Motor neuron (in vitro differentiated cells): ENCODE results near the gene ZNF629. TPM values are rescaled to one million over a fixed set of nuclear protein-coding genes. Genes with fewer than 3 reads are reported as not detected.

Source experiments
- ATAC-seq, 8 experiments: fragments of 200-7000 bp; cut with Tn5 transposase; replicated peaks in 6 of 8; 2 replicates each; pipeline ENCODE4 v1.8.0; 2021; ENCODE audit warnings: mild to moderate bottlenecking in 8 of 8, moderate library complexity in 8 of 8
- H3K27ac ChIP-seq, 2 donors: fragments of 250-450 bp; sonication (Bioruptor Pico); 2 replicates each; pipeline ENCODE4 v1.9.0; 2021; ENCODE audit warnings: antibody characterized with exemption in 2 of 2, mild to moderate bottlenecking in 2 of 2, moderate library complexity in 1 of 2
- H3K4me1 ChIP-seq, 2 donors: fragments of 250-450 bp; sonication (Bioruptor Pico); replicated peaks in 1 of 2; 2 replicates each; pipeline ENCODE4 v1.6.1; 2021; ENCODE audit warnings: antibody characterized with exemption in 2 of 2, mild to moderate bottlenecking in 2 of 2, moderate library complexity in 1 of 2
- H3K4me3 ChIP-seq, 5 donors: fragments of 250-450 bp; sonication (Bioruptor Pico); 2 replicates each; pipeline ENCODE4 v1.9.0; 2021; ENCODE audit warnings: antibody characterized with exemption in 5 of 5, mild to moderate bottlenecking in 5 of 5, moderate library complexity in 4 of 5
- WGBS, 10 experiments: fragments of 450-650 bp; shearing (Covaris generic); methylation state at CpG; one replicate each; pipeline ENCODE4 v1.0.0; 2022; 5-methylcytosine and 5-hydroxymethylcytosine counted together
- in situ Hi-C, 9 experiments: fragments of 400-800 bp; cut with MboI; loops; one replicate each; pipeline ENCODE4 v1.15.0; 2021; ENCODE audit warnings: low sequenced_read_pairs in 9 of 9, low pct_unique_long_range_greater_than_20kb in 2 of 9; ENCODE audit not compliant: unreplicated experiment in 9 of 9
- total RNA-seq, 8 experiments: library from RNA; unstranded; fragments of 300-600 nt; gene quantifications; 2 replicates each; pipeline versions ENCODE4 v1.2.3 to v1.2.4, GENCODE V29; 2022

Gene ZNF629
- total RNA-seq, 8 experiments from 2014 or later: 7.9 to 32.4 (median 21.1) TPM

- peak; percentile 32 to 64 (median 42) for ATAC-seq
- in situ Hi-C loops: no loop called here
- 0% methylated on average over 2 to 26 of the region's 64 CpGs; no CpG with 5 or more reads in 5 of the 10 experiments for WGBS, 10 experiments
- Histone ChIP-seq H3K4me3 (peak overlapping the region; percentile 69 to 92 (median 85)), H3K4me1 (peaks cover 15 to 18% of the 10 kb centered on the region in 2 donors), H3K27ac (peak overlapping the region; percentile 41 to 47)
Observed at GRCh38 chr16:30761427-30761927, 25.5 kb downstream of the ZNF629 start.

GRCh38 chr16:30760577-30761426, 26.2 kb downstream of the ZNF629 start:
- Histone ChIP-seq H3K4me1 (peaks cover 15 to 18% of the 10 kb centered on the region in 2 donors), H3K4me3 (peak overlapping the region; percentile 69 to 92 (median 85)), H3K27ac (peak overlapping the region; percentile 41 to 47)
- 14 to 100% (median 40%) methylated on average over 1 to 23 of the region's 26 CpGs; no CpG with 5 or more reads in 2 of the 10 experiments for WGBS, 10 experiments
- ATAC-seq: no peak
- in situ Hi-C loops: no loop called here

GRCh38 chr16:30760001-30760559, 26.9 kb downstream of the ZNF629 start:
- in situ Hi-C loops: no loop called here
- Histone ChIP-seq H3K27ac (no peak overlapping the region), H3K4me3 (peak overlapping the region in 1 of 5 donors; percentile 89), H3K4me1 (peaks cover 15 to 18% of the 10 kb centered on the region in 2 donors)
- 67 to 88% (median 84%) methylated on average over 1 to 7 of the region's 7 CpGs; no CpG with 5 or more reads in 6 of the 10 experiments for WGBS, 10 experiments
- ATAC-seq: no peak

GRCh38 chr16:30758988-30759491, 28.0 kb downstream of the ZNF629 start:
- ATAC-seq: no peak
- in situ Hi-C loops: loop anchor here in 1 of 9 experiments (10.0 kb wide), 1 partner anchor 54 kb away; no protein-coding TSS in a partner anchor
- Histone ChIP-seq H3K27ac (no peak overlapping the region), H3K4me3 (no peak overlapping the region), H3K4me1 (peaks cover 15 to 18% of the 10 kb centered on the region in 2 donors)
- WGBS, 10 experiments: 56 to 100% (median 90%) methylated on average over 1 to 3 of the region's 10 CpGs; no CpG with 5 or more reads in 3 of the 10 experiments

GRCh38 chr16:30757316-30757715, 29.7 kb downstream of the ZNF629 start:
- Histone ChIP-seq H3K27ac (no peak overlapping the region), H3K4me1 (peaks cover 6 to 7% of the 10 kb centered on the region in 2 donors), H3K4me3 (no peak overlapping the region)
- no peak for ATAC-seq
- in situ Hi-C loops: loop anchor here in 1 of 9 experiments (10.0 kb wide), 1 partner anchor 53 kb away; no protein-coding TSS in a partner anchor
- WGBS, 10 experiments: 20 to 100% (median 82%) methylated on average over 1 to 4 of the region's 7 CpGs; no CpG with 5 or more reads in 6 of the 10 experiments

GRCh38 chr16:30756781-30757100, 30.3 kb downstream of the ZNF629 start:
- WGBS, 10 experiments: 60 to 100% (median 91%) methylated on average over 1 to 9 of the region's 13 CpGs; no CpG with 5 or more reads in 4 of the 10 experiments
- H3K4me3 ChIP-seq: no peak overlapping the region
- H3K4me1 ChIP-seq: peaks cover 6 to 7% of the 10 kb centered on the region in 2 donors
- ATAC-seq: no peak
- H3K27ac ChIP-seq: no peak overlapping the region
- in situ Hi-C loops: loop anchor here in 1 of 9 experiments (10.0 kb wide), 1 partner anchor 52 kb away; no protein-coding TSS in a partner anchor

- no peak overlapping the region for H3K27ac ChIP-seq
- H3K4me1 ChIP-seq: peaks cover 6 to 7% of the 10 kb centered on the region in 2 donors
- WGBS, 10 experiments: 80 to 100% (median 96%) methylated on average over 1 to 5 of the region's 20 CpGs
- ATAC-seq: peak in 3 of 8 experiments; percentile 2 to 10 (median 8)
- no peak overlapping the region for H3K4me3 ChIP-seq
- in situ Hi-C loops: loop anchor here in 1 of 9 experiments (10.0 kb wide), 1 partner anchor 51 kb away; no protein-coding TSS in a partner anchor
Observed at GRCh38 chr16:30755955-30756780, 30.8 kb downstream of the ZNF629 start.

GRCh38 chr16:30753596-30753995, 33.4 kb downstream of the ZNF629 start:
- Histone ChIP-seq H3K4me1 (no peaks in the 10 kb centered on the region), H3K27ac (no peak overlapping the region), H3K4me3 (no peak overlapping the region)
- ATAC-seq: no peak
- 49 to 100% (median 90%) methylated on average over 1 to 2 of the region's 4 CpGs; no CpG with 5 or more reads in 6 of the 10 experiments for WGBS, 10 experiments
- in situ Hi-C loops: loop anchor here in 1 of 9 experiments (10.0 kb wide), 1 partner anchor 49 kb away; no protein-coding TSS in a partner anchor

- in situ Hi-C loops: loop anchor here in 1 of 9 experiments (10.0 kb wide), 1 partner anchor 46 kb away; no protein-coding TSS in a partner anchor
- 71 to 100% (median 98%) methylated on average over 1 to 5 of the region's 20 CpGs; no CpG with 5 or more reads in 6 of the 10 experiments for WGBS, 10 experiments
- Histone ChIP-seq H3K4me3 (no peak overlapping the region), H3K4me1 (peaks cover 0 to 5% of the 10 kb centered on the region in 2 donors), H3K27ac (no peak overlapping the region)
- ATAC-seq: no peak
Observed at GRCh38 chr16:30750876-30751465, 36.0 kb downstream of the ZNF629 start.

GRCh38 chr16:30750201-30750600, 36.8 kb downstream of the ZNF629 start:
- in situ Hi-C loops: loop anchor here in 1 of 9 experiments (10.0 kb wide), 1 partner anchor 45 kb away; no protein-coding TSS in a partner anchor
- Histone ChIP-seq H3K4me3 (no peak overlapping the region), H3K27ac (no peak overlapping the region), H3K4me1 (peaks cover 0 to 5% of the 10 kb centered on the region in 2 donors)
- 79 to 100% (median 94%) methylated on average over 1 to 4 of the region's 4 CpGs; no CpG with 5 or more reads in 3 of the 10 experiments for WGBS, 10 experiments
- ATAC-seq: no peak

- Histone ChIP-seq H3K27ac (peak overlapping the region; percentile 79 to 84), H3K4me1 (peaks cover 0 to 5% of the 10 kb centered on the region in 2 donors), H3K4me3 (peak overlapping the region; percentile 67 to 83 (median 79))
- peak; percentile 29 to 70 (median 48) for ATAC-seq
- in situ Hi-C loops: no loop called here
- 53% methylated on average over 3 of the region's 36 CpGs; no CpG with 5 or more reads in 9 of the 10 experiments for WGBS, 10 experiments
Observed at GRCh38 chr16:30748634-30749445, 38.2 kb downstream of the ZNF629 start.
